Smooth muscle cell of the pulmonary artery (primary cell): Measurements from ENCODE around the gene HTR5A. TPM values are rescaled to one million over a fixed set of nuclear protein-coding genes. Genes with fewer than 3 reads are reported as not detected.

Source experiments
- total RNA-seq: library from RNA; depleted of rRNA; stranded (reverse); fragments of >200 nt; gene quantifications from 2 replicates; pipeline ENCODE4 v1.2.3, GENCODE V29; 2014

HTR5A gene
- total RNA-seq = not detected in 2 replicates

DNA sequence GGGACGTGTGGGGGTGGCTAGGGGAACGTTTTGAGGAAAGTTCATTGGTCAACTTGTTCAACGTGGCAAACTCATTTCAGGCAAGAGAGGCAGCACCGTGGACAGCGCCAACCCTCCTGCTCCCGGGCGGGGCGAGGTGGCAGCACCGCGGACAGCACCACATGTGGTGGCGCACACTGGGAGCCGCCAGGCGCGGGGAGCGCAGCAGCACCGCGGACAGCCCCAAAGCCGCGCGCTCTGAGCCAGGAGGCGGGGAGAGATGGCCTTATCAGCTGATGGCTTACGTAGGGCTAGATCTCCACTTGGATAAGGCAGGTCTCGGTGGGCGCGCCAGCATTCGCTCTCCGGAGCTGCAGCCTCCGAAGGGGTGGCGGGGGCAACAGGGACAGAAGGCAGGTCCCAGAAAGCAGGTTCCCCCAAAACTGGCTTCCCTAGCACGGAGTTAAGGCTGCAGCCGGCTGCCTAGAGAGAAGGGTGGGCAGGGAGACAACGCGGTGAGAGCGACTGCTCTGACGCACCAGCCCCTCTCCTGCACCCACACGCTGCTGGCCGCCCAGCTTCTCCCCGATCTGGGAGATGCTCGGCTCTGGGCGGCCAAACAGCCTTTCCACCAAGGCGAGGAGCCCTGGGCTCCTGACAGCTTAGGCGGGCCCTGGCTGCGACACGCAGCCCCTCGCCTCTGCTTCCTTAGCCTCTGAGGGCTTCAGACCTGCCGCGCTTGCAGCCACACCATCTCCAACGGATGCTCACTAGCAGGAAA, at the start of gene HTR5A:
Gene HTR5A (plus strand): TSS at position 333 of the 760 bp plus-strand sequence. CDS start 576 bp downstream, outside the sequence.

Other genes with a start within 250 kb of the HTR5A start
- gene PAXIP1, start 67.2 kb upstream of the HTR5A start, total RNA-seq = 5.9 and 6.6 TPM in 2 replicates
- 74.2 and 82.3 TPM in 2 replicates for gene INSIG1, start 227.6 kb downstream of the HTR5A start, total RNA-seq